ENCODE measurements around the gene GPC5. TPM values are rescaled to one million over a fixed set of nuclear protein-coding genes. Genes with fewer than 3 reads are reported as not detected.

GPC5 gene
- total and polyA plus RNA-seq, 2 donors (not counting 3 experiments of a cell fraction or from before 2014, with no cell fraction given), result 0.59 to 0.97 TPM

- POLR2A ChIA-PET, result no interaction called here
- no peaks in the 10 kb centered on the region for H3K9me3 ChIP-seq (replicated peaks; ENCODE audit: control insufficient read depth, insufficient read depth, low read length)
- no peaks in the 10 kb centered on the region for H3K36me3 ChIP-seq (ENCODE audit: control insufficient read depth in 2 of 2, extremely low read depth in 1 of 2, insufficient read depth in 2 of 2, low read length in 2 of 2)
- CTCF ChIA-PET, result interaction anchor here (2.6 kb wide), 1 partner anchor 26 kb away, joined by 7 read pairs; the partner anchor contains the start of gene GPC5
- TF ChIP-seq POLR2A (IDR thresholded peaks at IDR 0.05; ENCODE audit: low read depth, low read length) (no peak), FOS (IDR thresholded peaks at IDR 0.05; ENCODE audit: borderline replicate concordance, insufficient read depth, low read length) (no peak), EZH2 (IDR thresholded peaks at IDR 0.05; ENCODE audit: borderline replicate concordance, low read depth, low read length, severe bottlenecking) (no peak), MYC (IDR thresholded peaks at IDR 0.05; ENCODE audit: low read depth, low read length) (no peak), MAX (IDR thresholded peaks at IDR 0.05; ENCODE audit: insufficient read depth, insufficient read length) (no peak), POLR2AphosphoS5 (IDR thresholded peaks at IDR 0.05; ENCODE audit: insufficient read depth, low read depth, low read length) (no peak)
- FAIRE-seq, result no peak
- H3K4me3 ChIP-seq (replicated peaks in 1 of 3; ENCODE audit: insufficient read depth in 1 of 3, low read depth in 1 of 3, low read length in 3 of 3), result no peak overlapping the region
- intact Hi-C loops (cut with micrococcal nuclease), result no loop called here
- no peaks in the 10 kb centered on the region for H4K20me1 ChIP-seq (replicated peaks; ENCODE audit: control insufficient read depth, extremely low read depth, insufficient read depth, low read length)
- no peaks in the 10 kb centered on the region for H3K9me1 ChIP-seq (replicated peaks; ENCODE audit: control insufficient read depth, extremely low read depth, insufficient read depth, low read length)
- H3K4me1 ChIP-seq (ENCODE audit: control insufficient read depth, extremely low read depth, insufficient read depth, low read length), result peaks cover 6% of the 10 kb centered on the region
- no TSS peak for BruUV-seq (replicated peaks)
- H2AFZ ChIP-seq (ENCODE audit: low read depth, low read length), result no peak overlapping the region
- H3K79me2 ChIP-seq (ENCODE audit: control insufficient read depth, insufficient read depth, low read length), result no peaks in the 10 kb centered on the region
- DNase-seq (ENCODE audit: low read depth, low spot score), result no peak
- no peak overlapping the region for H3K4me2 ChIP-seq (ENCODE audit: insufficient read depth, low read length)
- H3K27me3 ChIP-seq (ENCODE audit: control insufficient read depth in 2 of 2, insufficient read depth in 2 of 2, low read length in 2 of 2), result peaks cover 0 to 8% of the 10 kb centered on the region in 2 experiments
- no peak overlapping the region for H3K9ac ChIP-seq (replicated peaks; ENCODE audit: extremely low read depth, insufficient read depth, low read length)
- dilution Hi-C loops (cut with MboI; ENCODE audit: extremely low pct_ligation_motif_present, low sequenced_read_pairs), result no loop called here
- H3K27ac ChIP-seq (ENCODE audit: insufficient read depth, low read depth, low read length), result no peak overlapping the region
These were observed 25.5 kb upstream of the GPC5 start for GRCh38 chr13:91372911-91373310.

GRCh38 chr13:91375116-91375729, 23.2 kb upstream of the GPC5 start:
- CTCF ChIA-PET, result interaction anchor here (1.5 to 2.9 kb wide), 3 partner anchors 8 to 31 kb away, joined by 4 to 20 read pairs (median 5); no protein-coding TSS in a partner anchor
- no peaks in the 10 kb centered on the region for H3K79me2 ChIP-seq (ENCODE audit: control insufficient read depth, insufficient read depth, low read length)

More at GRCh38 chr13:91375116-91375729, 23.2 kb upstream of the GPC5 start:
- POLR2A ChIA-PET, result no interaction called here
- Histone ChIP-seq H3K4me3 (replicated peaks in 1 of 3; ENCODE audit: insufficient read depth in 1 of 3, low read depth in 1 of 3, low read length in 3 of 3) (no peak overlapping the region), H3K27me3 (ENCODE audit: control insufficient read depth in 2 of 2, insufficient read depth in 2 of 2, low read length in 2 of 2) (peaks cover 0 to 8% of the 10 kb centered on the region in 2 experiments), H4K20me1 (replicated peaks; ENCODE audit: control insufficient read depth, extremely low read depth, insufficient read depth, low read length) (no peaks in the 10 kb centered on the region), H3K27ac (ENCODE audit: insufficient read depth, low read depth, low read length) (no peak overlapping the region), H3K36me3 (ENCODE audit: control insufficient read depth in 2 of 2, extremely low read depth in 1 of 2, insufficient read depth in 2 of 2, low read length in 2 of 2) (no peaks in the 10 kb centered on the region), H3K9me1 (replicated peaks; ENCODE audit: control insufficient read depth, extremely low read depth, insufficient read depth, low read length) (no peaks in the 10 kb centered on the region), H3K4me1 (ENCODE audit: control insufficient read depth, extremely low read depth, insufficient read depth, low read length) (no peaks in the 10 kb centered on the region), H3K9me3 (replicated peaks; ENCODE audit: control insufficient read depth, insufficient read depth, low read length) (no peaks in the 10 kb centered on the region), H2AFZ (ENCODE audit: low read depth, low read length) (no peak overlapping the region), H3K9ac (replicated peaks; ENCODE audit: extremely low read depth, insufficient read depth, low read length) (no peak overlapping the region), H3K4me2 (ENCODE audit: insufficient read depth, low read length) (no peak overlapping the region)
- BruUV-seq (replicated peaks), result no TSS peak
- DNase-seq (ENCODE audit: low read depth, low spot score) (no peak), FAIRE-seq (peak; percentile 38)
- intact Hi-C loops (cut with micrococcal nuclease), result loop anchor here (1.0 kb wide), 1 partner anchor 31 kb away; no protein-coding TSS in a partner anchor
- TF ChIP-seq MYC (IDR thresholded peaks at IDR 0.05; ENCODE audit: low read depth, low read length), result no peak
- TF ChIP-seq CTCF (IDR thresholded peaks at IDR 0.05; ENCODE audit: extremely low read depth in 1 of 2, insufficient read depth in 1 of 2, low read depth in 1 of 2, low read length in 2 of 2), result peak; percentile 23 to 45
- TF ChIP-seq GATA2 (IDR thresholded peaks at IDR 0.05; ENCODE audit: insufficient read depth, insufficient read length, low read depth, low read length), result no peak
- dilution Hi-C loops (cut with MboI; ENCODE audit: extremely low pct_ligation_motif_present, low sequenced_read_pairs), result no loop called here

All from endothelial cell of umbilical vein (primary cell).